B cell (primary cell): Measurements from ENCODE around the gene NDUFV2. TPM values are rescaled to one million over a fixed set of nuclear protein-coding genes. Genes with fewer than 3 reads are reported as not detected.

ENCODE experiments used
- ATAC-seq: fragments of 200-7000 bp; cut with Tn5 transposase; one replicate; pipeline ENCODE4 v1.10.0; 2021; ENCODE audit warnings: low read depth, mild to moderate bottlenecking, moderate number of reproducible peaks, moderate library complexity
- CTCF ChIA-PET: fragments of 350-600 bp; sonication (Branson Sonifier 250); formaldehyde crosslinking; loops from one replicate; lab custom pipeline; 2021; ENCODE audit warnings: antibody characterized with exemption, inconsistent platforms; lab: Charles Lee
- POLR2A ChIA-PET: fragments of 350-600 bp; sonication (Branson Sonifier 250); formaldehyde crosslinking; loops from one replicate; lab custom pipeline; 2021; ENCODE audit warnings: antibody characterized with exemption; lab: Charles Lee
- DNase-seq: peaks from one replicate; pipeline ENCODE4 v3.0.0; 2013
- H2AFZ ChIP-seq: 2 replicates; pipeline ENCODE4 v1.6.1; 2012; ENCODE audit warnings: mild to moderate bottlenecking, low read depth, low read length; ENCODE audit not compliant: insufficient read depth, poor library complexity, severe bottlenecking
- H3K27ac ChIP-seq, 2 donors: 1 replicate in 1 of 2; 2 replicates in 1 of 2; pipeline ENCODE4 v1.5.1; 2012 to 2013; ENCODE audit warnings: low read length in 2 of 2, mild to moderate bottlenecking in 2 of 2, moderate library complexity in 1 of 2
- H3K27me3 ChIP-seq, 4 experiments: fragments of 200-600 bp in 1 of 4; sonication (generic) in 1 of 4; replicated peaks in 1 of 4; 1 replicate in 2 of 4; 2 replicates in 2 of 4; pipeline versions ENCODE4 v1.6.1 to v1.7.0; 2013 to 2016; ENCODE audit warnings: low read length in 3 of 4, mild to moderate bottlenecking in 2 of 4, mixed read lengths in 1 of 4, moderate library complexity in 1 of 4; ENCODE audit not compliant: insufficient read depth in 4 of 4, control insufficient read depth in 3 of 4; ENCODE audit errors: control extremely low read depth in 1 of 4
- H3K36me3 ChIP-seq, 2 experiments: replicated peaks in 1 of 2; 1 replicate in 1 of 2; 2 replicates in 1 of 2; pipeline versions ENCODE4 v1.6.1 to v1.7.1; 2013; ENCODE audit warnings: low read length in 1 of 2; ENCODE audit not compliant: insufficient read depth in 2 of 2, control insufficient read depth in 1 of 2; ENCODE audit errors: control extremely low read depth in 1 of 2, extremely low read depth in 1 of 2
- H3K4me1 ChIP-seq, 2 donors: fragments of 200-600 bp in 1 of 2; sonication (generic) in 1 of 2; 1 replicate in 1 of 2; 2 replicates in 1 of 2; pipeline versions ENCODE4 v1.5.1 to v1.6.1; 2013 to 2017; ENCODE audit warnings: low read length in 2 of 2; ENCODE audit not compliant: control insufficient read depth in 2 of 2, insufficient read depth in 2 of 2
- H3K4me2 ChIP-seq: replicated peaks from 2 replicates; pipeline ENCODE3; 2012; ENCODE audit warnings: mild to moderate bottlenecking, low read depth, low read length; ENCODE audit not compliant: poor library complexity, severe bottlenecking
- H3K4me3 ChIP-seq, 5 experiments: fragments of 200-600 bp in 1 of 5; sonication (generic) in 1 of 5; 1 replicate in 3 of 5; 2 replicates in 2 of 5; pipeline versions ENCODE4 v1.5.1 to v1.7.0; 2011 to 2016; ENCODE audit warnings: low read length in 4 of 5, mild to moderate bottlenecking in 4 of 5, low read depth in 2 of 5, control low read depth in 1 of 5, moderate library complexity in 1 of 5; ENCODE audit not compliant: insufficient read depth in 1 of 5; ENCODE audit errors: control extremely low read depth in 1 of 5, extremely low read depth in 1 of 5
- H3K79me2 ChIP-seq: fragments of 200-600 bp; sonication (generic); one replicate; pipeline ENCODE4 v1.6.0; 2016; ENCODE audit warnings: low read length; ENCODE audit not compliant: control insufficient read depth, insufficient read depth
- H3K9ac ChIP-seq: fragments of 200-600 bp; sonication (generic); 2 replicates; pipeline ENCODE4 v1.6.1; 2017; ENCODE audit warnings: mild to moderate bottlenecking, low read length, moderate library complexity
- H3K9me3 ChIP-seq, 3 donors: one replicate each; pipeline versions ENCODE4 v1.6.1 to v1.7.1; 2013; ENCODE audit warnings: low read length in 2 of 3; ENCODE audit not compliant: control insufficient read depth in 2 of 3, insufficient read depth in 1 of 3; ENCODE audit errors: control extremely low read depth in 1 of 3
- H4K20me1 ChIP-seq: 2 replicates; pipeline ENCODE4 v1.6.0; 2012; ENCODE audit warnings: mild to moderate bottlenecking, low read length; ENCODE audit not compliant: insufficient read depth, control insufficient read depth, poor library complexity, severe bottlenecking
- H3K27ac Mint-ChIP-seq: one replicate; pipeline ENCODE4 v1.8.0; 2021; ENCODE audit warnings: mixed read lengths
- H3K27me3 Mint-ChIP-seq: one replicate; pipeline ENCODE4 v1.8.0; 2021; ENCODE audit warnings: mixed read lengths
- H3K4me1 Mint-ChIP-seq: one replicate; pipeline ENCODE4 v1.8.0; 2021; ENCODE audit warnings: mixed read lengths
- H3K4me3 Mint-ChIP-seq: one replicate; pipeline ENCODE4 v1.8.0; 2021; ENCODE audit warnings: mixed read lengths
- H3K9me3 Mint-ChIP-seq: one replicate; pipeline ENCODE4 v1.8.0; 2022; ENCODE audit warnings: mixed read lengths; ENCODE audit not compliant: insufficient read depth
- CTCF ChIP-seq: fragments of 200-600 bp; IDR thresholded peaks from one replicate; pipeline ENCODE4 v1.8.0; 2022; ENCODE audit warnings: antibody characterized with exemption, mild to moderate bottlenecking
- EZH2 ChIP-seq: IDR thresholded peaks from 2 replicates; pipeline ENCODE4 v1.6.1; 2012; ENCODE audit warnings: borderline replicate concordance, low read depth, mild to moderate bottlenecking, moderate library complexity, low read length; ENCODE audit not compliant: insufficient read depth, poor library complexity, severe bottlenecking
- WGBS: methylation state at CpG from one replicate; pipeline ENCODE4 v1.1.5; 2013; ENCODE audit warnings: missing lambda C conversion rate; ENCODE audit not compliant: insufficient coverage; 5-methylcytosine and 5-hydroxymethylcytosine counted together
- intact Hi-C: fragments of 100-400 bp; cut with micrococcal nuclease; formaldehyde crosslinking; loops from one replicate; pipeline ENCODE4 v1.10.0; 2022
- polyA plus RNA-seq: library from polyadenylated mRNA; depleted of rRNA; stranded (reverse); fragments of >200 nt; gene quantifications from 2 replicates; pipeline ENCODE4 v1.2.3, GENCODE V29; 2012
- total RNA-seq, 2 donors: library from RNA; stranded (reverse); fragments of 120-200 nt in 1 of 2; gene quantifications; 1 replicate in 1 of 2; 2 replicates in 1 of 2; pipeline versions ENCODE4 v1.2.3 to v1.2.4, GENCODE V29; 2013 to 2022

The NDUFV2 gene
- total and polyA plus RNA-seq, 2 donors (not counting 1 experiment from before 2014, with no cell fraction given), result 44.4 to 137 TPM

- Histone ChIP-seq H2AFZ (peak overlapping the region; percentile 81), H3K36me3 (peaks cover 5 to 10% of the 10 kb centered on the region in 2 experiments), H4K20me1 (no peaks in the 10 kb centered on the region), H3K79me2 (peaks cover 59% of the 10 kb centered on the region), H3K4me2 (peak overlapping the region; percentile 81), H3K27ac (peak overlapping the region; percentile 80 to 86), H3K27me3 (no peaks in the 10 kb centered on the region), H3K9ac (peak overlapping the region; percentile 85), H3K4me1 (peaks cover 45 to 57% of the 10 kb centered on the region in 2 donors), H3K9me3 (peaks cover 0 to 2% (median 0%) of the 10 kb centered on the region in 3 donors), H3K4me3 (peak overlapping the region; percentile 77 to 97 (median 88))
- H3K4me3 Mint-ChIP-seq, result peak overlapping the region; percentile 95
- peaks cover 58% of the 10 kb centered on the region for H3K4me1 Mint-ChIP-seq
- ATAC-seq, result no peak
- ChIA-PET CTCF (interaction anchor here (0.7 to 3.2 kb wide), 13 partner anchors 10 to 412 kb away, joined by 3 to 27 read pairs (median 7); no protein-coding TSS in a partner anchor), POLR2A (interaction anchor here (0.8 to 4.3 kb wide), 5 partner anchors 11 to 39 kb away, joined by 3 to 59 read pairs (median 9); partner anchors contain the start of gene ANKRD12)
- intact Hi-C loops, result loop anchor here (1.0 to 5.0 kb wide), 4 partner anchors 14 to 511 kb away; partner anchors contain the start of genes PPP4R1 and RALBP1
- peak; percentile 52 for DNase-seq
- H3K27me3 Mint-ChIP-seq, result no peaks in the 10 kb centered on the region
- 0% methylated on average over 1 of the region's 4 CpGs for WGBS
- TF ChIP-seq CTCF (peak; percentile 25), EZH2 (no peak)
- no peaks in the 10 kb centered on the region for H3K9me3 Mint-ChIP-seq
- H3K27ac Mint-ChIP-seq, result peak overlapping the region; percentile 93
Measured at GRCh38 chr18:9103376-9103873, 926 bp downstream of the NDUFV2 start.
